HG02973 (cell line): ENCODE results near the gene SH2D5.

Experiments
- ATAC-seq: cut with Tn5 transposase; IDR thresholded peaks from one replicate; pipeline ENCODE4 v1.9.1; 2021; ENCODE audit warnings: moderate library complexity; ENCODE audit not compliant: unreplicated experiment

SH2D5 gene

DNA sequence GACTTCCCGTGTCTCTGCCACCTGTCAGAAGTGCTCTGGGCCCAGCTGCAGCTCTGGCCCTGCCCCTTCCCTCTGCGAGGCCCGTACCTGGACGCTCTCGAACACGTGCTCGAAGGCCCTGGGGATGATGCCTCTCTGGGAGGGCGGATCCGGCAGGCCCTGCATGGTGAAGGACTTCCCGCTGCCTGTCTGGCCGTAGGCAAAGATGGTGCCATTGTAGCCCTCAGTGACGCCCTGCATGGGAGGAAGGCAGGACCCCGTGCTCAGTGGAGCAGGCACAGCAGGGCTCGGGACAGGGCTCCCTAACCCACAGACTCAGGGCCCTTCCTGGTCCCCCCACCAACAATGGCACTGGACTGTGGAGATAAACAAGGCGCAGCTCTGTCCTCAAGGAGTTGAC is 17.1 kb downstream of the SH2D5 start:
- ATAC-seq: no peak

DNA sequence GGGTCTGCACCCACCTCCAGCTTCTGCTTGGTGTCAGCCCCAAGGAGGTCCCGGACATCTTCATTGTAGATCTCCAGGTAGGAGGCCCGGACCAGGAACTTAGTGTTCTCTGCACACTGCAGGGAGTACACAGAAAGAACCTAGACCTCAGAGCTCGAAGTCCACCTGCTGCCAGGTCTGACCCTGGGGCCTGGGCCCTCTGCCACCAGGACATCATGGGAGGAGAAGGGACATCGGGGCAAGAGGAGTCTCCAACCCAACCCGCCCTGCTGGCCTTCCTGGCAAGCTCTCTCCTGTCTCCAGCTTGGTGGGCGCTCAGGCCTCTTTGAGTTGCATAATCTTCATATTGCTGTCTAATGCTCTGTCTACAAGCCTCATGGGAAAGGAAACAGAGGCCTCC is 19.1 kb downstream of the SH2D5 start:
- no peak for ATAC-seq

DNA sequence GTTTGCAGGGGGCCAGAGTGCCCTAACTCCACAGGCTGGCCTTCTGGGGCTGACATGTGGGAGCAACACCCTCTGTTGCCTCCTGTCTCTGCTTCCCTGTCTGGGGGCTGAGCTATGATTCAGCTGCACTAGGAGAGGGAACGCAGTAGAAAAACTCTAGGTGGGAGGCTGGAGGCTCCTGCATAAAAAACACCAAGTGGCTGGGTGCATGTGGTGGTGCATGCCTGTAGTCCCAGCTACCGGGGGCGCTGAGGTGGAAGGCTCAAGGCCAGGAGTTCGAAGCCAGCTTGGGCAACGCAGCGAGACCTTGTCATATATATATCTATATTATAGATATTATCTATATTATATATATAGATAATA is 20.3 kb downstream of the SH2D5 start:
- no peak for ATAC-seq

DNA sequence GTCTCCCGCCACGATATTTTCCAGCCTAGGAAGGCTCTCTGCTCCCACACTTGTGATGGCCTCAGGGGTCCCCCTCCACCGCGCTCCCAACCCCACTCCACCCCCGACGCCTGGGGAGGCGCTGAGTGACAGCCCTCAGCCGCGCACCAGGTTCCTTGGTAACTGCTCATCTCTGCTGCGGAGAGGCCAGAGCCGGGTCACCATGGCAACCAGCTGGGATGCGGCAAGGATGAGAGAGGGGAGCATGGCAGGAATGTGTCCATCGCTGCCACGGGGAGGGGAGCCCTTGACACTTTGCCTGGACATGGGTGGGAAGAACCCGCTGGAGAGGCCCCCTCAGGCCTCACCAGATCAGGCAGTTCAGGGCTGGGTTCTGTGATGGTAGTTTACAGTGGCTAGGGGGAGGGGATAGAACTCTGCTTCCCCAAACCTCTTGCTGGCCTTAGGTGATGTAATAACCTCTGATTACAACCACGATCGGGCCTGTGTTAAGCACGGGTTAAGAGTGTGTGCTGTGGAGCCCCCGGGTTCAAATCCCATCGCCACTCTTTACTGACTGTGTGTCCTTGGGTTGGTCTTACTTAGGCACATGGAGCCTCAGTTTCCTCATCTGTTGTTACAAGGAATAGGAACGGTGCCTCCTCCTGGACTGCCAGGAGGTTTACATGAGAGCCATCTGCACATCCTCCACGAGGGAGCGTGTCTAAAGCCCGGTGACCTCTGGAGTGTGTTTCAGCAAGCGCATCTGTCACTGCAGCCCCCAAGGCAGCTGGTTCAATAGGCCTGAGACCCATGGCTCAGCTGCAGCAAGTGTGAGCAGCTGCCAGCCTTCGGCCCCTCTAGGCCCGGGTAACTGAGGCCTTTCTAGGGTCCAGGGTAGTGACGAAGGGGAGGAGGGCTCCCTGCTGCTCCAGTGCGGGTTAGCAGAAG is 21.0 kb downstream of the SH2D5 start:
- ATAC-seq: no peak

DNA sequence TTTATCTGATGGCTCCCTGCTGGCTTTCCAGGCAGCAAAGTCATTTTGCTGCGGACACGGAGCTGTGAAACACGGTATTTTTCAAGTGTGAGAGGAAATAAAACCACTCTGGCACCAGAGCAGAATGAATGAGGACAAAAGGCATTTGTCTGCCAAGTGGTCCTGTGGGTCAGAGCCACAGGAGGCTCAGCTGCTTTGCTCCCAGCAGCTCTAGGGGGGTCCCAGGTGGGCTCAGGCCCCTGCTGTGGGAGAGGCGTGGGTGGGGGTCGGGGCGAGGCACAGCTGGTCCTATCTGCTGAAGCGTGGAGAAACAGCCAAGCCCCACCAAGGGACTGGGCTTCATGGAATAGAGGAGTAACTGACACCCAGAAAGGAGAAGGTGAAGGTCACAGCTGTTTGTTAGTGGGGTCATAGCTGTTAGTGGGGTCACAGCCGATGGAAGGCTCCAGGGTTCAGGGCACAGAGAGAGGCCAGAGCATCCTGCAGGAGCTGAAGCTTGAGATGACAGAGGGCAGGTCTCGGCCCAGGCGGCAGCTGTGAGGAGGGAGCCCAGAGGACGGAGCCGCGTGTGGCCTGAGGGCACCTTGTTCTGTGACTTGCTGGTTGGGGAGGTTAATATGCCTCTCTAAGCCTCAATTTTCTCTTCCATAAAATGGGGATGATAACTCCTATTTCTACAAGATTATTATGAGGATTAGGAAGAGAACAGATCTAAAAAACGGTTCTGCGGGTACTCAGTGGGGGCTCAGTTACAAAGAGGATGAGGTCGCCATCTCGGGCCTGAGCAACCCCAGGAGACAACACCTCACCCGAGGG is 21.8 kb downstream of the SH2D5 start:
- ATAC-seq: no peak

DNA sequence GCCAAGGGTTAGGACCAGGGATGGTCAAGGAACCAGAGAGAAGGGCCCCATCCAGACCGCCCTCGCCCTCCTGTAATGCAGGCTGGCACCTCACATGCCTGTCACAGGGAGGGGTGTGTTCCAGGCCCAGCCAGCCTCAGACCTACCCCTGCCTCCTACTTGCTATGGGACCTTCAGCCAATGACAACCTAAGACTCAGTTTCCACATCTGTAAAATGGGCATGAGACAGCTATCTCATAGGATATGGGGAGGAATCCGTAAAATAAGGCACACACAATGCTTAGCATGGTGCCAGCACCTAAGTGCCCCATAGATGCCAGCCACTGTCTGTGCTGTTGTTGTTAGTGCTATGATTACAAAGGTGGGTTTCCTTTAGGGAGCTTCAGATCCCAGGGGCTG is 22.6 kb downstream of the SH2D5 start:
- no peak for ATAC-seq

DNA sequence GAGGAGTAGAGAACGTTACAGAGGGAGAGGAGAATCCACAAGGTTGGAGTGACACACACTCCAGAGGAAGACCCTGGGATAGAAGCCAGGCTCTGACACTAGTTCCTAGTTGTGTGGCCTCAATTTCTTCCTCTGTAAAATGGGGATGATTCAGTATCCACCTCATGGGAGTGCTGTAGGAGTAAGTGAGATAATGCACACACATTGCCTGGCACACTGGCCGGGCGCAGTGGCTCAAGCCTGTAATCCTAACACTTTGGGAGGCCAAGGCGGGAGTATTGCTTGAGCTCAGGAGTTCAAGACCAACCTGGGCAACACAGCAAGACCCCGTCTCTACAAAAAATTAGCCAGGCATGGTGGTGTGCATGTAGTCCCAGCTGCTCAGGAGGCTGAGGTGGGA is 23.6 kb downstream of the SH2D5 start:
- no peak for ATAC-seq

DNA sequence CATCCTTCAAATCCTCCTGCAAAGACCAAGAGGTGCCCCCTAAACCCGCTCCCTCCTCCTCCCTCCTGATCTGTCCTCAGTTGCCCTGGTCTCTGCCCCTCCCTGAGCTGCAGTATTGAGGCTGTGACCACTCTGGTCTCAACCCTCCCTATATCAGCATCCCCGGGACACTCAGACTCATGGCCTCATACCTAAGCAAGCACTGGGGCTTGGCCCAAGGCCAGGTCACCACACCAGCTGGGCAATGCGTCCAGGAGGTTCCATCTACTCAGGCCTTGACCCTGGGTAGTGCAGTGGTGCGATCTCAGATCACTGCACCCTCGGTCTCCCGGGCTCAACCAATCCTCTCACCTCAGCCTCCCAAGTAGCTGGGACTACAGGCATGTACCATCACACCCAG is 24.4 kb downstream of the SH2D5 start:
- ATAC-seq: no peak

DNA sequence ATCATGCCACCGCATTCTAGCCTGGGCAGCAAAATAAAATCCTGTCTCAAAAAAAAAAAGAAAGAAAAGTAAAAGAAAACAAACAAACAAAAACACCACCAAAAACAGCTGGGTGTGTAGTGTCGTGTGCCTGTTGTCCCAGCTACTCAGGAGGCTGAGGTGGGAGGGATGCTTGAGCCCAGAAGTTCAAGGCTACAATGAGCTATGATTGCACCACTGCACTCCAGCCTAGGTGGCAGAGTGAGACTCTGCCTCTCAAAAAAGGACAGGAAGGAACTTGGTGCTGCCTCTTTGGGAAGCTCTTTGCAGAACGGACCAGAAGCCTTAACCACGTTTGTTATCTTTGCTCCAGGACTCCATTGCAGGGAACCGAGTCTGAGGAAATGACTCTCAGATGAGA is 25.7 kb downstream of the SH2D5 start:
- ATAC-seq: no peak

DNA sequence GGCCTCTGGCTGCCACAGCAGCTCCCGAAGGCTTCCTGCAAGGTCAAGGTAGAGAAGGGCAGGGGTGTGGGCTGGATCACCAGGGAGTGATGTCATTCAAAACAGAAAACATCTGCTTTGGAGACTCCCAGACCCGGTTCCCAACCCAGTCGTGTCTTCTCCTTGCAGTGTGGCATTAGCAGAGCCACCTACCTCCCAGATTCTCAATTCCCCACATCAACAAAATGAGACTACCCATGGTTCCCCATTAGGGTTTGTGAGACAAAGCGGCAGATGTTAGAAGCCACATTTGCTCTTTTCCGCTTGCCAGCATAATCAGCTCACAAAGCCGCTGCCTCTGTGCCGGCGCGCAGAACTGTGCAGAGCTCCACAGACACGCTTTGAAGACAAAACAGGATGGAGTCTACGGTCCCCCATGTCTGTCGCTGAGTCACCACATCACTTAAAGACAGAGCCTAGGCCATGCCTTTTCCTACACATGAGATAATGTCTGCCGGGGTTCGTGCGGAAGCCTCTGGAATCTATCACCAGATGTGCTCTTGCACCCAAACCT is 27.2 kb downstream of the SH2D5 start:
- no peak for ATAC-seq

DNA sequence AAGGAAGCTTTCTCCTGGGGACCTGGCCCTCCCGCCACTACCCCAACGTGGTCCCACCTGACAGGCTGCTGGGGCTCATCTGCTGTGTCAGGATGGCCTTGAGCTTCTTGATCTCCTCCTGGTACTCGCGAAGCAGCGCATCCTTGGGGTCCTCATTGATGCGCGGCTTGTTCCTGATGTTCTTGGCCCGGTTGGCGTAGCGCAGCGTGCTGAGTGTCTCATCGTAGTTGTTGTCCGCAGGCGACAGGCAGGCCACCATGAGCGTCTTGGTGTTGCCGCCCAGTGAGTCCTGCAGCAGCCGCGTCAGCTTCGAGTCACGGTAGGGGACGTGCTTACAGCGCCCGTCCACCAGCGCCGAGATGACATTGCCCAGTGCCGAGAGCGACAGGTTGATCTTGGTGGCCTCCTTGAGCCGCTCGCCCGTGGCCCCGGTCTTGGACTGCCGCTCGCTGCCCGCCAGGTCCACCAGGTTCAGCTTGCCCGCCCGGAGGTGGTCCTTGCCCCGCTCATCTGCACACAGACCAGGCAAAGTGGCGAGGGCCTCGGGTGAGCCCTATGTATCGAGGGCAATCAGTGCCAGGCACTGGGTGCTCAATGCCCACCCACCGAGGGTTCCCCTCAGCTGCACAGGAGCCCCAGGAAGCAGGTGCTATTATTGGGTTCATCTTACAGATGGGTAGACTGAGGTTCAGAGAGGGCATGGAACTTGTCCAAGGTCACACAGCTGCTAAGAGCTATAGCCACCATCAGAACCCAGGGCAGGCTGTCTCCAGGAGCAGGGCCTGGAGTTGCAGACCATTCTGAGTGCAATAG is 27.9 kb downstream of the SH2D5 start:
- ATAC-seq: no peak

DNA sequence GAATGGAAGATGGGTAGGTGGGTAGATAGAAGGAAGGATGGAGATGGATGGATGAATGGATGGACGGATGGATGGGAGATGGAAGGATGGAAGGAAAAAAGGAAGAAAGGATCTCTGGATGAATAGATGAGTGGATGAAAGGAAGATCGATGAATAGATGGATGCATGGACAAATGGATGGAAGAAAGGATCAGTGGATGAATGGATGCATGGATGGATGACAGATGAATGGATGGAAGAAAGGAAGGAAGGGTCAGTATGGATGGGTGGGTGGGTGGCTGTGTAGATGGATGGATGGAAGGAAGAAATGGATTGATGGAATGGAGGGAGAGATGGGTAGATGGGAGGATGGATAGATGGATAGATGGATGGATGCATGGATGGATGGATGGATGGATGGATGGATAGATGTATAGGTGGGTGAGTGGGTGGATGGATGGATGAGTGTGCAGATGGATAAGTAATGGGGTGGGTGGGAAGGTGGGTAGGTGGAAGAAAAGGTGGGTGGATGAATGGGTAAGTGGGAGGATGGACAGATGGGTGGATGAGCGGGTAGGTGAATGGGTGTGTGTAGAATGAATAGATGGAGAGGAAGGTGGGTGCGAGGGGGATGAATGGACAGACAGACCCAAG is 29.3 kb downstream of the SH2D5 start:
- no peak for ATAC-seq

DNA sequence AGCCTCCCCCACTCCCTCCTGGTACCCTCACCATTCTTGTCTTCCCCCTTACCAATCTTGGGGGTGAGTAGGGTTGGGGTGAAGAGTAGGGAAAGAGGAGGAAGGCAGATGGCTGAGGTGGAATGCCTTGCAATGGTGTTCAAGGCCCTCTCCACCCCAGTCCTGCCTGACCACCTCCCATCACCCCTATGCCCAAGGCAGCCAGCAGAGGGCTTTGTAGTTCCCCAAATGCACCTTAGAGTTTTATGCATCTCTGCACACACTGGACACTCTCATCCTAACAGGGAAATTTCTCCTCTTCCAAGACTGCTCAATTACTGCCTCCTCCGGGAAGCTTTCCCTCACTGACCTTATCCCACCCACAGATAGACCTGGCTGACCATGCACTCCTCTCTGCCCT is 30.1 kb downstream of the SH2D5 start:
- no peak for ATAC-seq

DNA sequence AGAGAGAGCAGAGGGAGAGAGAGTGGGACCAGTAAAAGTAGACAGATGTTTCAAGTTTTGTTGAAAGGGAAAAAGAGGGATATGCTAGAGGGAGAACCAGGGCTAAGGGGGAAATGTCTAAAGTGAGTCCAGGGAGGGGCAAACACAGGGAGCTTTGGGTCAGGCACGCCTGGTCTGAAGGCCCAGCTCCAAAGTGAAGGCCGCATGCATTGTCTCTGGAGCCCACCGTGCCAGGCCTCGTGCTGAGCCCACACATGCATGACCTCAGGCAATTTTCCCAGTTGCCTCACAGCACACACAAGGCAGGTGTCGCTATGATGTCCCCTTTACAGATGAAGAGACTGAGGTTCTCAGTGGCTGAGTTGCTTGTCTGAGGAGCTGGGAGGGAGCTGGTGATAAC is 30.7 kb downstream of the SH2D5 start:
- ATAC-seq: no peak

DNA sequence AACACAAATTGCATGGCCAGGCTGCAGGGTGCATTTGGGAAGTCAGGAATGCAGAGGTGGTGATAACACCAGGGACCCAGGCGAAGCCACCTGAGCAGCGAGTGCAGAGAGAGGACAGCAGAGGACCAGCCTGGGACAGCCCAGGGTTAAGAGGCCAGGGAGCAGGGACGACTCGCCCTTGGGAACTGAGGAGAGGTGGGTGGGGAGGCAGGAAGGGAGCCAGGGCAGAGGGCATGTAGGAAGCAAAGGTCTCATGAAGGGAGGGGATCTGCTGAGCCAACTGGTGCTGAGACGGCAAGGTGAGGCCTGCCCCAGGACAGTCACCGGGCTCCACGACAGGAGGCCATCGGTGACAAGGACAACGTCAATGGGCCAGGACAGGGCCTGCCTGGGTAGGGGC is 31.1 kb downstream of the SH2D5 start:
- no peak for ATAC-seq

DNA sequence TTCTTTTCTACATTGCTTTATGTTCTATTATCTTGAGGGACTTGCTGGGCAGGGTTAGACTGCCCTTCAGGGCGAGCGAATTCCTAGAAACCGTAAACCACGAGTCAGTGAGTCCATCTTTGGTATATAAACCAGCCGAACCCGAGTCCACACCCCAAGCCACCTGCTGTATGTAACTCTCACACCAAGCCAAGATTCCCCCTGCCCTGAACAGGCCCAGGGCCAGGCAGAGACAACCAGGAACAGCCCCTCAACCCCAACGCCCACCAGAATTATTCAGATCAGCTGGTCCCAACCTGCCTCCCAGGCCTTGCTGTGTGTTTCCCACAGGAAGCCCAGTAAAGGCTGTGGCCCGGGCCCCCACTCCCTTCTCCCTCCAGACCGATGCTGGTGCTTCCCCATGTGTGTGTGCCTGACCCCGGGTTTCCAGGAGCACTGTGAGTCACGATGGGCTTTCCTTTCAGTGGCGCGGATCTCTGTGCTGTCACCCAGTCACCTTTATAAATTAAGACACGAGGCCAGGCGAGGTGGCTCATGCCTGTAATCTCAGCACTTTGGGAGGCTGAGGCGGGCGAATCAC is 31.8 kb downstream of the SH2D5 start:
- ATAC-seq: no peak

DNA sequence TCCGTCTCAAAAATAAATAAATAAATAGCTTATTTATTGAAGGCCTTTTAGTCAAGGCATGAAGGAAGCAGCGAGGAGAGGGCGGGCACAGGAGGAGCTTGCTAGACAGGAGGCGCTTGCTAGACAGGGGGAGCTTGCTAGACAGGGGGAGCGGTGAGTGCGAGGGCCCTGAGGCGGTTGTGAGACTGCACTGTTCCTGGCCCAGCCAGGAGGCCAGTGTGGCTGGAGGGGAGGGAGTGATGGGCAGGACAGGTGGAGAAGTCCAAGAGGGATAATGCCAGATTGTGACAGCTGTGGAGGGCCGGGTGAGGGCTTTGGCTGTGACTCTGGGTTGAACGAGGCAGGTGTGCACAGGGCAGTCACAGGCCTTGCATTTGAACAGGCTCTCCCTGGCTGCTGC is 32.9 kb downstream of the SH2D5 start:
- ATAC-seq: no peak

DNA sequence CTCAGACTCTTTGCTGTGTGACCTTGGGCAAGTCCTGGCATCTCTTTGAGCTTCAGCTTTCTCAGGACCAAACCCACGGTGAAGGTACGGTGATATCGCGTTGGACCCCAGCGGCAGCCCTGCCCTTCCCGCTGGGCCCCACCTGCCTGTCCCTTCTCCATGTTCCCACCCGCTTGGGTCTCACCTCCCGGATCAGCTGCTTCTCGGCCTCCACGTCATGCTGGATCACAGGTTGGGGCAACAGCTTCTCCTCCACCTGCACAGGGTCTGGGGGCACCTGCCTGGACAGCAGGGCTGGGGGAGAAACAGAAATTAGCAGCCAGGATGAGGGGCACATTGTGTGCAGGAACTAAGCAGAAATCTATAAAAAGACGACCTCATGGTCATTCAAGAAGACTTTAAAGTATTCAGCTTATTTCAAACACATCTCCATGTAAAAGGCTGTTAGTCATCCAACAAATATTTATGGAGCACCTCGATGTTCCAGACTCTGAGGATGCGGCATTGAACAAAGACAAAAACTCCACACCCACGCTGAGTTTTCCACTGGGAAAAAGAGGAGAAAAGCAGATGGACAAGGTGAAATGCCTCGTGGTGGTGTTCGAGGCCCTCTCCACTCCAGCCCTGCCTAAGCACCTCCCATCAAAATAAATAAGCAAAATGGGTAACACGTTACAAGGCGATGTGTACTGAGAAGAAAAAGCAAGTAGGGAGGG is 34.1 kb downstream of the SH2D5 start:
- no peak for ATAC-seq

DNA sequence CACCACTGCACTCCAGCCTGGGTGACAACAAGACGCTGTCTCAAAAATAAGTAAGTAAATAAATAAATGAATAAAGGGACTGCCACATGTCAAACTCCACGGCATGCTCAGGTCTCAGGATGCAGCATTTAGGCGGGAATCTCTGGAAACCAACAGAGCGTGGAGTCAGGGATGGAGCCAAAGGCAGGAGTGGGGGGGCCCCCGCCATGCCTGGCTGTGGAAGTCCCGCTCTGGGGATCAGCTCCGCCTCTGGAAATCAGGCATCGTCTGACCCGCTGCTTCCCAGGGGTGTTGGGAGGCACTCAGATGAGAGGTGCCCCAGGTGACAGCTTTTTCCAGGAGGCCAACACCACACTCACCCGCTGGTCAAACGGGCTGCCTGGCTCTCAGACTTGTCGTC is 34.9 kb downstream of the SH2D5 start:
- no peak for ATAC-seq
